Measurements from ENCODE around the gene FAM149B1. TPM values are rescaled to one million over a fixed set of nuclear protein-coding genes. Genes with fewer than 3 reads are reported as not detected.

Gene FAM149B1
- polyA plus RNA-seq, 6 donors from 2014 or later, result 5.0 to 6.7 (median 5.8) TPM

DNA sequence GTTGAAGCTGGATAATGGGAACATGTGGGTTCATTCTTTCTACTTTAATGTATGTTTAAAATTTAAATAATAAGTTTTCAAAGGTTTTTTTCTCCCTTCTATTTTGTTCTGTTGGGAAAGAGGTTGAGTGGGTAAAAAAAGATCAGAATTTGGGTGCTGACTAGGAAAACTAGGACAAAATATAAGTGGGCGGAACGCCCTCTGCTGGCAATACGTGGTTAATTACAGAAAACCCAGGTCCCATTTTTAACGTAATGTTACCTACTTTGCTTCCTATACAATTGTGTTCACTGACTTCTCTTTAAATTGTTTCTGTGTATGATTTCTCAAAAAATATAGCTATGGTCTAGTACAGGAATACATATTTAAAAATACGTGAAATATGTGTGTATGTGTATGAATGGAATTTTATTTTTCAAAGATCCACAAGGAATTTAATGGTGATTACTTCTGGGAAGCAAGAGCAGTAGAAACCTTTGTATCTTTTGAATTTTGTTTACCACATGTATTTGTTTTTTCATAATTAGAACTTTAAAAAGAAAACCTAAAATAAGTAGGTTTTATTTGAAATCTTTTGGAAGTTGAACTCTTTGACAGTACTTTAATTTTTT is 8.8 kb upstream of the FAM149B1 start:
- H3K36me3 Mint-ChIP-seq, result peaks cover 12 to 14% of the 10 kb centered on the region in 2 donors

DNA sequence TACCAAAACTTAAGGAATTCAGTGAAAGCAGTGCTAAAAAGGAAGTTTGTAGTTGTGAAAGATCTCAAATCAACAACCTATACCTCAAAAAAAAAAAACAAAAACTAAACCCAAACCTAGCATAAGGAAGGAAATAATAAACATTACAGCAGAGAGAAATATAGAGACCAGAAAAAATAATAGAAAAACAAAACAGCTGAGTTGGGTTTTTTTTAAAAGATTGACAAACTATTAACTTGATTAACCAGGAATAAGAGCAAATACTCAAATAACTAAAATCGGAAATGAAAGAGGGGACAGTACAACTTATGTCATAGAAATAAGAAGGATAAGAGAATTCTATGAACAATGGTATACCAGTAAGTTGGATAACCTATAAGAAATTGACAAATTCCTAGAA is 6.8 kb upstream of the FAM149B1 start:
- no peaks in the 10 kb centered on the region for H3K9me3 Mint-ChIP-seq
- no peak overlapping the region for H3K4me3 Mint-ChIP-seq
- H3K27me3 Mint-ChIP-seq, result no peaks in the 10 kb centered on the region
- peaks cover 12 to 14% of the 10 kb centered on the region in 2 donors for H3K36me3 Mint-ChIP-seq
- ATAC-seq (ENCODE audit: low read depth in 2 of 2), result no peak
- H3K4me1 Mint-ChIP-seq, result peaks cover 30 to 41% (median 39%) of the 10 kb centered on the region in 3 donors
- peak overlapping the region in 1 of 6 donors; percentile 10 for H3K27ac Mint-ChIP-seq
- DNase-seq, result no peak

More for the DNA sequence above, 8.8 kb upstream of the FAM149B1 start:
- no peaks in the 10 kb centered on the region for H3K9me3 Mint-ChIP-seq
- peaks cover 21 to 29% (median 28%) of the 10 kb centered on the region in 3 donors for H3K4me1 Mint-ChIP-seq
- H3K27ac Mint-ChIP-seq, result peak overlapping the region in 3 of 6 donors; percentile 19 to 72 (median 32)
- no peak overlapping the region for H3K4me3 Mint-ChIP-seq
- H3K27me3 Mint-ChIP-seq, result no peaks in the 10 kb centered on the region
- ATAC-seq (ENCODE audit: low read depth in 2 of 2), result peak; percentile 58 to 66
- peak; percentile 50 for DNase-seq

DNA sequence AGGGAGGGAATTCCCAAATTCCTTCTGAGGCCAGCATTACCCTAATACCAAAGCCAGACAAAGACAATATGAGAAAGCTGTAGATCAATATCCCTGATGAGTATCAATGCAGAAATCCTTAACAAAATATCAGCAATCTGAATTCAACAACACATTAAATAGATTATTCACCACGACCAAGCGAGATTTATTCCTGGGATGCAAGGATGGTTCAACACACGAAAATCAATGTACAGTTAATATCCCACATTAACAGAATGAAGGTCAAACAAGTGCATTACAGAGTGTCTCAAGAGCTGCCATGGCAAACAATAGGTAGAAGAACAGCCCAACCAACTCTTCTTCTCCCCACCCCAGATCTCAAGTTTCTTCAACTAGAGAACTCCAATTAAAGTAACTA is 6.3 kb upstream of the FAM149B1 start:
- Mint-ChIP-seq H3K27me3 (no peaks in the 10 kb centered on the region), H3K36me3 (peaks cover 10 to 14% of the 10 kb centered on the region in 2 donors), H3K4me1 (peaks cover 33 to 47% (median 44%) of the 10 kb centered on the region in 3 donors), H3K27ac (peak overlapping the region in 1 of 6 donors; percentile 72), H3K4me3 (peak overlapping the region in 1 of 8 donors; percentile 34), H3K9me3 (no peaks in the 10 kb centered on the region)
- no peak for DNase-seq
- ATAC-seq (ENCODE audit: low read depth in 2 of 2), result no peak

DNA sequence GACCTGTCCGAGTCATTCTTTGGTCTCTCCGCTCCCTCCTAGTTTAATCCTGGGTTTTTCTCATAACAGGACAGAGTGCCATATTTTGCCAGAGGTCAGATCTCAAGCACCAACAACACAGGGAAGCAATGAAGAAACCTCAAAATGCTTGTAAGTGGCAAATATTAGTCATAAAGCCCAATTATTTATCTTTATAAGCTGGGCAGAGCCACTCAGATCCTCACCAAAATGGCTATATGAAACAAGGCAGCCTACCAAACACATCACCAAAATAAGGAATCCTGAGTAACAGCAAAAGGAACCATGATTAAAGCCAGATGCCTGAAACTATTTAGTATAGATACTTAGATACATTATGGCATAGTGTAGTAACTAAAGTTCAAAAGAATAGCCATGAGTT is 4.8 kb upstream of the FAM149B1 start:
- H3K4me1 Mint-ChIP-seq, result peaks cover 47 to 61% (median 57%) of the 10 kb centered on the region in 3 donors
- H3K4me3 Mint-ChIP-seq, result peak overlapping the region in 2 of 8 donors; percentile 18 to 20
- peaks cover 8 to 14% of the 10 kb centered on the region in 2 donors for H3K36me3 Mint-ChIP-seq
- ATAC-seq (ENCODE audit: low read depth in 2 of 2) (no peak), DNase-seq (no peak)
- peak overlapping the region in 1 of 6 donors; percentile 37 for H3K27ac Mint-ChIP-seq
- no peaks in the 10 kb centered on the region for H3K9me3 Mint-ChIP-seq
- no peaks in the 10 kb centered on the region for H3K27me3 Mint-ChIP-seq

DNA sequence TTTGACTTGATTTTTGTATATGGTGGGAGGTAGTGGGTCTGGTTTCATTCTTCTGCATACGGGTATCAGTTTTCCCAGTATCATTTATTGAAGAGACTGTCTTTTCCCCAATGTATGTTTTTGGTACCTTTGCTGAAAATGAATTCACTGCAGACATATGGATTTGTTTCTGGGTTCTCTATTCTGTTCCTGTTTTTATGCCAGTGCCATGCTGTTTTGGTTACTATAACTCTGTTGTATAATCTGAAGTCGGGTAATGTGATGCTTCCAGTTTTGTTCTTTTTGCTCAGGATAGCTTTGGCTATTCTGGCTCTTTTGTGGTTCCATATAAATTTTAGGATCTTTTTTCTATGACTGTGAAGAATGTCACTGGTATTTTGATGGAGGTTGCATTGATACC is 947 bp upstream of the FAM149B1 start:
- H3K4me1 Mint-ChIP-seq, result peaks cover 39 to 50% (median 48%) of the 10 kb centered on the region in 3 donors

DNA sequence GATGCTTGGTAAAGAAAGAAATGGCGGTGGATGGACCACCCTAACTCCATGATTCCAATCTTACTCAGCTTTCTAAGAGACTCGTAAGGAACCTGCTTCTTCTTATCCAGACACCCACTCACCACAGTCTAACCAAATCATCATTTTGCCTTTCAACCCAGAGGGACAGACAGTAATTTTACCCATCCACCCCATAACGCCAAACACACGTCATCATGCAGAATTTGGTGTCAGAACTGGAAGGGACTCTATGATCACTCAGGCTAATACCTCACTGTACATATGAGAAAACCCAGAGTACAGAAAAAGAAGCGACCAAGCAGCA is 499 bp upstream of the FAM149B1 start:
- H3K4me3 Mint-ChIP-seq, result peak overlapping the region; percentile 90 to 100 (median 100)
- H3K27ac Mint-ChIP-seq, result peak overlapping the region; percentile 97 to 100 (median 100)
- peaks cover 5 to 6% of the 10 kb centered on the region in 2 donors for H3K36me3 Mint-ChIP-seq
- DNase-seq (no peak), ATAC-seq (ENCODE audit: low read depth in 2 of 2) (no peak)
- no peaks in the 10 kb centered on the region for H3K27me3 Mint-ChIP-seq
- H3K9me3 Mint-ChIP-seq, result no peaks in the 10 kb centered on the region
- H3K4me1 Mint-ChIP-seq, result peaks cover 35 to 45% (median 45%) of the 10 kb centered on the region in 3 donors

More for the DNA sequence above, 947 bp upstream of the FAM149B1 start:
- H3K27ac Mint-ChIP-seq, result peak overlapping the region; percentile 97 to 100 (median 100)
- H3K9me3 Mint-ChIP-seq, result no peaks in the 10 kb centered on the region
- DNase-seq (no peak), ATAC-seq (ENCODE audit: low read depth in 2 of 2) (no peak)
- peak overlapping the region; percentile 90 to 100 (median 100) for H3K4me3 Mint-ChIP-seq
- H3K27me3 Mint-ChIP-seq, result no peaks in the 10 kb centered on the region
- peaks cover 5 to 10% of the 10 kb centered on the region in 2 donors for H3K36me3 Mint-ChIP-seq

GRCh38 chr10:73168465-73168803 is 515 bp downstream of the FAM149B1 start:
- Mint-ChIP-seq H3K9me3 (no peaks in the 10 kb centered on the region), H3K4me3 (peak overlapping the region; percentile 86 to 100 (median 100)), H3K27me3 (no peaks in the 10 kb centered on the region), H3K36me3 (no peaks in the 10 kb centered on the region), H3K27ac (peak overlapping the region in 5 of 6 donors; percentile 83 to 100 (median 97)), H3K4me1 (peaks cover 30 to 39% (median 38%) of the 10 kb centered on the region in 3 donors)
- ATAC-seq (ENCODE audit: low read depth in 2 of 2) (peak; percentile 3 to 6), DNase-seq (no peak)

GRCh38 chr10:73169320-73169719 is 1.4 kb downstream of the FAM149B1 start:
- ATAC-seq (ENCODE audit: low read depth in 2 of 2), result no peak
- no peaks in the 10 kb centered on the region for H3K36me3 Mint-ChIP-seq
- peak overlapping the region in 2 of 6 donors; percentile 44 to 65 for H3K27ac Mint-ChIP-seq
- no peak for DNase-seq
- H3K4me1 Mint-ChIP-seq, result peaks cover 30 to 38% (median 35%) of the 10 kb centered on the region in 3 donors
- H3K9me3 Mint-ChIP-seq, result no peaks in the 10 kb centered on the region
- peak overlapping the region in 7 of 8 donors; percentile 12 to 100 (median 47) for H3K4me3 Mint-ChIP-seq
- H3K27me3 Mint-ChIP-seq, result no peaks in the 10 kb centered on the region

DNA sequence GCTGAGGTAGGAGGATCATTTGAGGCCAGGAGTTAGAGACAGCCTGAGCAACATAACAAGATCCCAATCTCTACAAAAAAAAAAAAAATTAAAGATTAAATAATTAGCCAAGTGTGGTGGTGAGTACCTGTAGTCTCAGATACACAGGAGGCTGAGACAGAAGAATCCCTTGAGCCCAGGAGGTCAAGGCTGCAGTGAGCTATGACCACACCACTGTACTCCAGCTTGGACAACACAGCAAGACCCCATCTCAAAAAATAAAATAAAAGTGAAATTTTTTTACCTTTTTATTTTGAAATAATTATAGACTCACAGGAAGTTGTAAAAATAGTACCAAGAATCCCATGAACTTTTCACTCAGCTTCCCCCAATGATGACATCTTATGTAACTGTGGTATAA is 4.9 kb downstream of the FAM149B1 start:
- peak overlapping the region in 1 of 6 donors; percentile 56 for H3K27ac Mint-ChIP-seq
- no peak overlapping the region for H3K4me3 Mint-ChIP-seq
- H3K27me3 Mint-ChIP-seq, result no peaks in the 10 kb centered on the region
- peaks cover 0 to 9% of the 10 kb centered on the region in 2 donors for H3K36me3 Mint-ChIP-seq
- DNase-seq (no peak), ATAC-seq (ENCODE audit: low read depth in 2 of 2) (no peak)
- no peaks in the 10 kb centered on the region for H3K9me3 Mint-ChIP-seq
- H3K4me1 Mint-ChIP-seq, result peaks cover 7 to 8% (median 8%) of the 10 kb centered on the region in 3 donors

DNA sequence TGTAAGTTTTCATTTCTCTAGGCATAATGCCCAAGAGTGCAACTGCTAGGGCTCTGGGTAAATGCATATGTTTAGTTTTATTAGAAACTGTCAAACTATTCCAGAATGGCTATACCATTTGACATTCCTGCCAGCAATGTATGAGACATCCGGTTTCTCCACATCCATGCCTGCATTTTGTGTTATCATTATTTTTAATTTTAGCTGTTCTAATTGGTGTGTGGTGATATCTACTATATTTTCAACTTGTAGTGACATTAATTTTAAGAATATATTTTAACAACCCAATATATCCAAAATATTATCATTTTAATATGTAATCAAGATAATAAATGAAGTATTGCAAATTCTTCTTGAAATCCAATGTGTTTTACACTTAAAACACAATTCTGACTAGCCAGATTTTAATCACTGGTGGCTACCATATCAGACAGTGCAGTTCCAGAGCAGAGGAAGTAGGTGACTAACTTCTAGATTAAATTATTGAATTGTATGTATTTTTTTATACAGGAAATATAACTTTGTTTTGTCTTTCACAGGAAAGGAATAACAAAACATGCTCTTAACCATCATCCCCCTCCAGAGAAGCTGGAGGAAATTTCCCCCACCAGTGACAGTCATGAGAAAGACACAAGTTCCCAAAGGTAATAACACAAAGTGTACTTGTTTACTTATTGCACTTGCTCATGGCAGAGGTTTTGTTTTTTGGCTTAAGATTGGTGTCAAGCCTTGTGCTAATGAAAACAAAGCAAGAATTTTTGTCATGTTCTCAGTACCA is 6.4 kb downstream of the FAM149B1 start:
- Mint-ChIP-seq H3K27me3 (no peaks in the 10 kb centered on the region), H3K4me3 (no peak overlapping the region), H3K36me3 (peaks cover 1 to 10% of the 10 kb centered on the region in 2 donors), H3K27ac (no peak overlapping the region), H3K9me3 (no peaks in the 10 kb centered on the region), H3K4me1 (peaks cover 0 to 4% (median 0%) of the 10 kb centered on the region in 3 donors)
- ATAC-seq (ENCODE audit: low read depth in 2 of 2) (no peak), DNase-seq (no peak)

- Mint-ChIP-seq H3K36me3 (peaks cover 32 to 34% of the 10 kb centered on the region in 2 donors), H3K9me3 (peaks cover 0 to 6% (median 1%) of the 10 kb centered on the region in 7 donors), H3K4me1 (no peaks in the 10 kb centered on the region), H3K27me3 (no peaks in the 10 kb centered on the region), H3K27ac (no peak overlapping the region), H3K4me3 (no peak overlapping the region)
- DNase-seq (no peak), ATAC-seq (ENCODE audit: low read depth in 2 of 2) (no peak)
Observed at GRCh38 chr10:73182568-73182967, 14.6 kb downstream of the FAM149B1 start.

GRCh38 chr10:73183667-73184281 is 15.9 kb downstream of the FAM149B1 start:
- Mint-ChIP-seq H3K27ac (no peak overlapping the region), H3K4me1 (no peaks in the 10 kb centered on the region), H3K36me3 (peaks cover 30 to 32% of the 10 kb centered on the region in 2 donors), H3K9me3 (peaks cover 0 to 6% (median 1%) of the 10 kb centered on the region in 7 donors), H3K27me3 (no peaks in the 10 kb centered on the region), H3K4me3 (no peak overlapping the region)
- no peak for DNase-seq
- ATAC-seq (ENCODE audit: low read depth in 2 of 2), result no peak

GRCh38 chr10:73186266-73186665 is 18.3 kb downstream of the FAM149B1 start:
- Mint-ChIP-seq H3K27ac (no peak overlapping the region), H3K4me1 (no peaks in the 10 kb centered on the region), H3K36me3 (peaks cover 16 to 17% of the 10 kb centered on the region in 2 donors), H3K9me3 (peaks cover 0 to 4% (median 1%) of the 10 kb centered on the region in 7 donors), H3K27me3 (no peaks in the 10 kb centered on the region), H3K4me3 (no peak overlapping the region)
- DNase-seq (no peak), ATAC-seq (ENCODE audit: low read depth in 2 of 2) (no peak)
